Mesendoderm (in vitro differentiated cells): ENCODE results near the gene GRIK1.

ENCODE experiments used
- DNase-seq: peaks from one replicate; pipeline ENCODE4 v3.0.0; 2013
- H2AK5ac ChIP-seq: 2 replicates; pipeline ENCODE4 v1.6.1; 2013; ENCODE audit warnings: low read length, inconsistent platforms
- H2BK120ac ChIP-seq: 2 replicates; pipeline ENCODE4 v1.6.1; 2013; ENCODE audit warnings: low read depth, mild to moderate bottlenecking, low read length, moderate library complexity, mixed read lengths
- H2BK15ac ChIP-seq: replicated peaks from 2 replicates; pipeline ENCODE4 v1.6.1; 2013; ENCODE audit warnings: low read depth, mild to moderate bottlenecking, moderate library complexity
- H2BK5ac ChIP-seq: 2 replicates; pipeline ENCODE4 v1.6.1; 2013; ENCODE audit warnings: low read length, inconsistent platforms
- H3K18ac ChIP-seq: 2 replicates; pipeline ENCODE4 v1.6.1; 2013; ENCODE audit warnings: mild to moderate bottlenecking, low read length, mixed read lengths
- H3K23ac ChIP-seq: one replicate; pipeline ENCODE4 v1.6.1; 2013; ENCODE audit warnings: low read length
- H3K27ac ChIP-seq: 2 replicates; pipeline ENCODE4 v1.5.1; 2013; ENCODE audit warnings: low read depth, mild to moderate bottlenecking, inconsistent platforms, low read length, moderate library complexity
- H3K27me3 ChIP-seq: 2 replicates; pipeline ENCODE4 v1.6.1; 2013; ENCODE audit warnings: low read length, control low read depth, mild to moderate bottlenecking, inconsistent platforms; ENCODE audit not compliant: insufficient read depth, poor library complexity
- H3K36me3 ChIP-seq: 2 replicates; pipeline ENCODE4 v1.6.1; 2013; ENCODE audit warnings: low read length, inconsistent platforms; ENCODE audit not compliant: control insufficient read depth, insufficient read depth
- H3K4ac ChIP-seq: one replicate; pipeline ENCODE4 v1.6.1; 2013; ENCODE audit warnings: low read depth, mild to moderate bottlenecking, low read length, moderate library complexity
- H3K4me1 ChIP-seq: 2 replicates; pipeline ENCODE4 v1.6.1; 2013; ENCODE audit warnings: low read depth, low read length, inconsistent platforms; ENCODE audit not compliant: control insufficient read depth
- H3K4me2 ChIP-seq: 2 replicates; pipeline ENCODE4 v1.6.1; 2013; ENCODE audit warnings: low read length
- H3K4me3 ChIP-seq: 2 replicates; pipeline ENCODE4 v1.5.1; 2013; ENCODE audit warnings: mild to moderate bottlenecking, low read length
- H3K56ac ChIP-seq: one replicate; pipeline ENCODE4 v1.6.1; 2013; ENCODE audit warnings: low read length
- H3K79me1 ChIP-seq: 2 replicates; pipeline ENCODE4 v1.6.1; 2013; ENCODE audit warnings: low read length, inconsistent platforms
- H3K79me2 ChIP-seq: 2 replicates; pipeline ENCODE4 v1.6.1; 2013; ENCODE audit warnings: mild to moderate bottlenecking, low read length; ENCODE audit not compliant: control insufficient read depth, insufficient read depth
- H3K9ac ChIP-seq: 2 replicates; pipeline ENCODE4 v1.6.1; 2013; ENCODE audit warnings: low read length, inconsistent platforms
- H4K5ac ChIP-seq: one replicate; pipeline ENCODE4 v1.6.1; 2013; ENCODE audit warnings: low read length
- H4K8ac ChIP-seq: one replicate; pipeline ENCODE4 v1.6.1; 2013; ENCODE audit warnings: low read depth, mild to moderate bottlenecking, control low read depth, low read length, moderate library complexity
- WGBS: extraction: QIAGEN DNeasy Blood & Tissue Kit; methylation state at CpG from one replicate; pipeline ENCODE4 v1.1.7; 2013; ENCODE audit warnings: low lambda C conversion rate, missing lambda C conversion rate; ENCODE audit not compliant: insufficient coverage; ENCODE audit errors: extremely low coverage; 5-methylcytosine and 5-hydroxymethylcytosine counted together

Gene GRIK1

DNA sequence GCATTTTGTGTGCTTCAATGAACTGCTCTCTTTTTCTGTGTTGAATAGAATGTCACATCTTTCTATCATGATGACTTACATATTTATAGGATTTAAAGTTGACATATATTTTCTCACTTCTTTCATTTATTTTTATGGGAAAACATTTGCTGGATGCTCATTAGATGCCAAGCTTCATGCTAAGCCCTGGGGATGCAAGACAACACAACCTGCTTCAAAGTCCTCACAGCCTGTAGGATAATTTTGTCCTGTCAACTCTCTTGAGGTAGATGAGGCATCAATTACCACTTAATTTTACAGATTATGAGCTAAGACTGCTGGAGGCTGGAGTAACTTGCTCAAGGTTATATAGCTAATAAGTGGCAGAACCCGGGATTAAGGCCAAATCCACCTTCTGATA, 264.3 kb downstream of the GRIK1 start:
- DNase-seq: no peak
- H3K79me2 ChIP-seq: no peaks in the 10 kb centered on the region
- H3K56ac ChIP-seq: no peak overlapping the region
- WGBS: no CpG with 5 or more reads among the region's 1 CpG
- no peaks in the 10 kb centered on the region for H3K27me3 ChIP-seq
- no peak overlapping the region for H3K9ac ChIP-seq
- no peak overlapping the region for H3K4me3 ChIP-seq
- H4K8ac ChIP-seq: no peak overlapping the region
- no peak overlapping the region for H4K5ac ChIP-seq
- no peak overlapping the region for H2BK120ac ChIP-seq
- H3K4me2 ChIP-seq: no peak overlapping the region
- no peaks in the 10 kb centered on the region for H3K4me1 ChIP-seq
- no peak overlapping the region for H3K27ac ChIP-seq
- no peak overlapping the region for H3K18ac ChIP-seq
- H2BK5ac ChIP-seq: no peak overlapping the region
- no peak overlapping the region for H3K23ac ChIP-seq
- no peaks in the 10 kb centered on the region for H3K79me1 ChIP-seq
- no peaks in the 10 kb centered on the region for H3K36me3 ChIP-seq
- H2BK15ac ChIP-seq: no peak overlapping the region
- H2AK5ac ChIP-seq: no peak overlapping the region
- H3K4ac ChIP-seq: no peak overlapping the region

GRCh38 chr21:29674343-29674742, 265.5 kb downstream of the GRIK1 start:
- no peaks in the 10 kb centered on the region for H3K79me1 ChIP-seq
- no peak overlapping the region for H3K4me3 ChIP-seq
- H2AK5ac ChIP-seq: no peak overlapping the region
- no peak overlapping the region for H3K9ac ChIP-seq
- H3K4ac ChIP-seq: no peak overlapping the region
- H2BK5ac ChIP-seq: no peak overlapping the region
- H3K18ac ChIP-seq: no peak overlapping the region
- H3K27me3 ChIP-seq: no peaks in the 10 kb centered on the region
- no peaks in the 10 kb centered on the region for H3K4me1 ChIP-seq
- H3K4me2 ChIP-seq: no peak overlapping the region
- H4K5ac ChIP-seq: no peak overlapping the region
- no peak overlapping the region for H3K27ac ChIP-seq
- H2BK15ac ChIP-seq: no peak overlapping the region
- H2BK120ac ChIP-seq: no peak overlapping the region
- no peaks in the 10 kb centered on the region for H3K79me2 ChIP-seq
- no peak overlapping the region for H3K56ac ChIP-seq
- no peak overlapping the region for H3K23ac ChIP-seq
- H3K36me3 ChIP-seq: no peaks in the 10 kb centered on the region
- H4K8ac ChIP-seq: no peak overlapping the region
- peak; percentile 37 for DNase-seq
- WGBS: no CpG with 5 or more reads among the region's 3 CpGs

DNA sequence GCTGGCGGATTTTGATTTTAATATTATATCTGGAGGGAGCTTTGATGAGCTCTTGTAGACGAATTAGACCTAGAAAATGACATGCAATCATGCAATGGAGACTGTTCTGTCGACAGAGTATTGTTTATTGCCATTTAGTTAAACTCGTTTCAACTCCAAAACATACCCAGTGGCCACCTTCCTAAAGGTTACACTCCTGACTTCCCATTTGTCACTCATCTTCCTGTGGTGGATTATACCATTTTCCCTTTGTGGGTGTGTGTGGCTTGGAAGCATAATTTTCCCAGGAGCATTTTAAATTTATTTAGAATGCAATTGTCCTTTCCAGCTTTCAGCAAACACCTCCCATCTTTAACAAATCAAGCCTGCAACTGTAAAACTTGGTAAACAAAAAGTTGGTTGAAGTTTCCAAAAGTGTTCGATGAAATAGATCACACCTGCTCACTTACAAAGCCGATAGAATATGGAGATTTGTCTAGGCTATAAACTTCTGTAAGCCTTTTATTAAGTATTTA, 266.6 kb downstream of the GRIK1 start:
- H3K23ac ChIP-seq: no peak overlapping the region
- no peaks in the 10 kb centered on the region for H3K79me1 ChIP-seq
- H2BK5ac ChIP-seq: no peak overlapping the region
- no peak overlapping the region for H3K56ac ChIP-seq
- no peak overlapping the region for H3K4me3 ChIP-seq
- no peaks in the 10 kb centered on the region for H3K27me3 ChIP-seq
- H3K4ac ChIP-seq: no peak overlapping the region
- no peak overlapping the region for H3K4me2 ChIP-seq
- H2BK15ac ChIP-seq: no peak overlapping the region
- no peak for DNase-seq
- no CpG with 5 or more reads among the region's 6 CpGs for WGBS
- no peak overlapping the region for H3K27ac ChIP-seq
- H3K9ac ChIP-seq: no peak overlapping the region
- no peaks in the 10 kb centered on the region for H3K36me3 ChIP-seq
- no peak overlapping the region for H2AK5ac ChIP-seq
- H3K18ac ChIP-seq: no peak overlapping the region
- no peak overlapping the region for H4K5ac ChIP-seq
- no peaks in the 10 kb centered on the region for H3K79me2 ChIP-seq
- no peaks in the 10 kb centered on the region for H3K4me1 ChIP-seq
- H4K8ac ChIP-seq: no peak overlapping the region
- H2BK120ac ChIP-seq: no peak overlapping the region

- no peak overlapping the region for H2AK5ac ChIP-seq
- no peak overlapping the region for H3K27ac ChIP-seq
- no peak overlapping the region for H2BK15ac ChIP-seq
- H3K36me3 ChIP-seq: no peaks in the 10 kb centered on the region
- no peak overlapping the region for H4K5ac ChIP-seq
- H2BK5ac ChIP-seq: no peak overlapping the region
- H3K79me1 ChIP-seq: no peaks in the 10 kb centered on the region
- H3K4me2 ChIP-seq: no peak overlapping the region
- H4K8ac ChIP-seq: no peak overlapping the region
- no peak overlapping the region for H3K4me3 ChIP-seq
- H3K23ac ChIP-seq: no peak overlapping the region
- DNase-seq: peak; percentile 6
- H3K4me1 ChIP-seq: no peaks in the 10 kb centered on the region
- H3K9ac ChIP-seq: no peak overlapping the region
- no peak overlapping the region for H3K18ac ChIP-seq
- no peak overlapping the region for H2BK120ac ChIP-seq
- no peaks in the 10 kb centered on the region for H3K27me3 ChIP-seq
- no peak overlapping the region for H3K56ac ChIP-seq
- WGBS: no CpG with 5 or more reads among the region's 4 CpGs
- H3K4ac ChIP-seq: no peak overlapping the region
- H3K79me2 ChIP-seq: no peaks in the 10 kb centered on the region
Measured at GRCh38 chr21:29671728-29672127, 268.1 kb downstream of the GRIK1 start.

GRCh38 chr21:29670228-29670627, 269.6 kb downstream of the GRIK1 start:
- Histone ChIP-seq H3K4ac (no peak overlapping the region), H3K36me3 (no peaks in the 10 kb centered on the region), H4K8ac (no peak overlapping the region), H3K27me3 (no peaks in the 10 kb centered on the region), H2BK15ac (no peak overlapping the region), H3K79me2 (no peaks in the 10 kb centered on the region), H3K18ac (peak overlapping the region; percentile 80), H3K4me3 (no peak overlapping the region), H3K4me1 (no peaks in the 10 kb centered on the region), H2BK5ac (no peak overlapping the region), H3K23ac (no peak overlapping the region), H2BK120ac (no peak overlapping the region), H3K56ac (no peak overlapping the region), H3K27ac (no peak overlapping the region), H3K4me2 (no peak overlapping the region), H3K79me1 (no peaks in the 10 kb centered on the region), H2AK5ac (no peak overlapping the region), H4K5ac (no peak overlapping the region), H3K9ac (no peak overlapping the region)
- no CpG with 5 or more reads among the region's 2 CpGs for WGBS
- no peak for DNase-seq

DNA sequence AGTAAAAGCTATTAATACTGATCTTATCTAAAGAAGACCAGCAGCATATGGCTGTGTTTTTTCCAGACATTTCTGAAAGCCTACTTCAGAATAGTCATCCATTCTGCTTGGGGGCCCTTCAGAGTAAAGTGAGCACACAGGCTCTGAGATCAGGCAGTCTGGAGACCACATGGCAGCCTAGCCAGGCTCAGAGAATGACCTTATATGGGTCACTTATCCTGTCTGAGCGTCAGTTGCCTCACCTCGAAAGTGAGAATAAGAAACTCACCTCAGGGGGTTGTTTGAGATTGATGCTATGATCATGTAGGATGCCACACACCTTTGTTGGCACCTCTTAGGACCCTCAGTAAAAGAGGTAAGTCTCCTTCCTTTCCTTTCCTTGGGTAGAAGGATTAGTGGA, 270.4 kb downstream of the GRIK1 start:
- no peak overlapping the region for H4K5ac ChIP-seq
- H2BK15ac ChIP-seq: no peak overlapping the region
- H3K4ac ChIP-seq: no peak overlapping the region
- H3K56ac ChIP-seq: no peak overlapping the region
- no peaks in the 10 kb centered on the region for H3K4me1 ChIP-seq
- no peak overlapping the region for H3K23ac ChIP-seq
- H3K27me3 ChIP-seq: no peaks in the 10 kb centered on the region
- DNase-seq: peak; percentile 23
- H3K18ac ChIP-seq: no peak overlapping the region
- H3K79me2 ChIP-seq: no peaks in the 10 kb centered on the region
- no peak overlapping the region for H3K4me2 ChIP-seq
- no peaks in the 10 kb centered on the region for H3K36me3 ChIP-seq
- H3K4me3 ChIP-seq: no peak overlapping the region
- H4K8ac ChIP-seq: no peak overlapping the region
- no peak overlapping the region for H3K9ac ChIP-seq
- no CpG with 5 or more reads among the region's 2 CpGs for WGBS
- no peak overlapping the region for H2AK5ac ChIP-seq
- H2BK120ac ChIP-seq: no peak overlapping the region
- H2BK5ac ChIP-seq: no peak overlapping the region
- no peaks in the 10 kb centered on the region for H3K79me1 ChIP-seq
- no peak overlapping the region for H3K27ac ChIP-seq
